NCI-H1417 treated with DMSO at 0.1 percent for 48 hours (cell line): ENCODE results near the gene CNOT6L.
"Not testable (repeated sequence)": the region's sequence is repeated elsewhere in the genome, so short reads cannot be mapped to it uniquely, and the experiment has no call there.

Source experiments
- DNase-seq: peaks from one replicate; lab custom pipeline; 2025; lab: John Stamatoyannopoulos, UW

Gene CNOT6L

DNA sequence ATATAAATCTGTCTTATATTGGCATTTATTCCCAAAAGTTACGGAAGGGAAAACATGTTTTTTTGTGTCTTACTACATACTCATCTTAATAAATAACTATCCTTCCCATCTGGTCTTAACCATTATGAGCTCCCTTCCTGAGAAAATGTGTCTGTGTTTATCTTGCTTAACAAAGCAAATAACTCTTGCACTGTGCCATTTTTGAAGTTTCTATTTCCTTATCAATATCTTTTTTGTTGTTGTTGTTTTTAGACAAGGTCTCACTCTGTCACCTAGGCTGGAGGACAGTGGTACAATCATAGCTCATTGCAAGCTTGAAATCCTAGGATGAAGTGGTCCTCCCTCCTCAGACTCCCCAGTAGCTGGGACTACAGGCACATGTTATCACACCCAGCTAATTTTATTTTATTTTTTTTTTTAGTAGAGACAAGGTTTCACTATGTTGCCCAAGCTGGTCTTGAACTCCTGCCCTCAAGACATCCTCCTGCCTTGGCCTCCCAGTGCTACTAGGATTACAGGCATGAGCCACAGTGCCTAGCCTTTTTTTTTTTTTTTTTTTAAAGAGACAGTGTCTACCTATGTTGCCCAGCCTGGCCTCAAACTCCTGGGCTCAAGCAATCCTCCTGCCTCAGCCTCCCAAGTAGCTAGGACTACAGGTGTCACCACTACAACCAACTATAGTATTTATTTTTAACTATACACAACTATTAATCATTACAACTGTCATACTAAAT, 36.9 kb downstream of the CNOT6L start:
- DNase-seq: no peak

DNA sequence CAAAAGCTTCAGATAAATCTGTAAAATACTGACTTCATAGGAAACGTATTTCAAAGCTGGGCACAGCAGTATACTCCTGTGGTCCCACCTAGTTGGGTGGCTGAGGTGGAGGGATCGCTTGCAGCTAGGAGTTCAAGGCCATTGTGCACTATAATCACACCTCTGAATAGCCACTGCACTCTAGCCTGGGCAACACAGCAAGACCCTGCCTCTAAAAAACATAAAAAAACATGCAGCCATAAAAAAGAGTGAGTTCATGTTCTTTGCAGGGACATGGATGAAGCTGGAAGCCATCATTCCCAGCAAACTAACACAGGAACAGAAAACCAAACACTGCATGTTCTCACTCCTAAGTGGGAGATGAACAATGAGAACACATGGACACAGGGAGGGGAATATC, 38.4 kb downstream of the CNOT6L start:
- DNase-seq: not testable (repeated sequence)

DNA sequence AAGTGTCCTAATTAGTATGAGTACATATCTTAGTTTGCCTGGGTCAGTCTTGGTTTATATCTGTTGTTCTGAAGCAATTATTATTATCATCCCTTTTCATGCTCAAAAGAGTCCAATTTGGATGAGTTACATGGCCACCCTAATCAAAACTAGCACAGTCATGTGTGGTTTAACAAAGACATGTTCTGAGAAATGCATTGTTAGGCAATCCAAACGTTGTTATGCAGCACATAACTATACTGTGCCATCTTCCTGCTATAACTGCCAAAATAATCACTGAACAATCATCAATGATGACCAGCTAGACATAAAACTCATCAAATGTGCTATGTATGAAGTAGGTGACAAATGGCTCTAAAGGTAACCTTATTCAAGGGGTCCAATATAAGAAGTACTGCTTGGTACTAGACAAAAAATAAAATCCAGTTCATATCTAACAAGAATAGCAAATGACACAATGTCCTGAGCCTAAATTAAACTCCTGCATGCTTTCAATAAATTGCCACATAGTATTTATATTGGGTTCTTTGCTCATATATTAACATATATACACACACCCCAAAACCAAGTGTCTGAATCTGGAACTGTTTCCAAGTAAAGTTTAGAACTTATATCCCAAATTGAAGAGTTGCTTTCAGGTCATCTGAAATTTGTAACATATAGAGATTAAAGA, 41.9 kb downstream of the CNOT6L start:
- DNase-seq: no peak

GRCh38 chr4:77776182-77777134, 42.7 kb downstream of the CNOT6L start:
- DNase-seq: no peak

GRCh38 chr4:77773101-77773500, 46.1 kb downstream of the CNOT6L start:
- no peak for DNase-seq

GRCh38 chr4:77771566-77771965, 47.6 kb downstream of the CNOT6L start:
- no peak for DNase-seq

DNA sequence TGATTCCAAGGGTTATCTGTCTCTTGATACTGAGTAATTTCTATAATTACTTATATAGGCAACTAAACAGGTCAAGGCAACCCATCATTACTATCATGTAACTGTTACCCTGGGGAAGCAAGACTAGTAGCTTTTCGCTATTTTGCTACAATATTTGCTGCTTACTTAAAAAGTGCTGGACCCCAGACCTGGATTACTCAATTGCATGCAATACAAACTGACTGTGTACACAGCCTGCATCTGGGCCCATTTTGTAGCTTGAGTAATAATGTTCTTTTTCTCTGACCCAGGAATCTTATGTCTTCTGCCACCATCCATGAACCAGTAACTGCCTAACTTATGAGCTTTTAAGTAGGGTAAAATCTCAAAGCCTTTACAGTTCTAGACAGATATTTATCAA, 53.4 kb downstream of the CNOT6L start:
- DNase-seq: no peak

GRCh38 chr4:77762531-77762930, 56.6 kb downstream of the CNOT6L start:
- no peak for DNase-seq

DNA sequence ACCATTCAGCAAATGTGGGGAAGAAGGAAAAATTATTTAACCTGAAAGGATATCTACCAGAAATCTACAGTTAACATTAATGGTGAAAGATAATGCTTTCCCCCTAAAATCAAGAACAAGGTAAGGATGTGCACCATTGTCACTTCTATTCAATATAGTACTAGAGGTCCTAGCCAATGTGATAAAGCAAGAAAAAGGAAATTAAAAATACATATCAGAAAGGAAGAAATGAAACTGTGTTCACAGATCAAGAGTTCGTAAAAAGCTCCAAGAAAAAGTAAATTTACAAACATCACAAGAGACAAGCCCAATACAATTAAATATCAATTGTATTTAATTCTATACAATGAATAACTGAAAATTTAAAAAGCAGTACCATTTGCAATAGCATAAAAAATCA, 57.6 kb downstream of the CNOT6L start:
- DNase-seq: no peak

- no peak for DNase-seq
Observed at GRCh38 chr4:77758804-77759203, 60.4 kb downstream of the CNOT6L start.

DNA sequence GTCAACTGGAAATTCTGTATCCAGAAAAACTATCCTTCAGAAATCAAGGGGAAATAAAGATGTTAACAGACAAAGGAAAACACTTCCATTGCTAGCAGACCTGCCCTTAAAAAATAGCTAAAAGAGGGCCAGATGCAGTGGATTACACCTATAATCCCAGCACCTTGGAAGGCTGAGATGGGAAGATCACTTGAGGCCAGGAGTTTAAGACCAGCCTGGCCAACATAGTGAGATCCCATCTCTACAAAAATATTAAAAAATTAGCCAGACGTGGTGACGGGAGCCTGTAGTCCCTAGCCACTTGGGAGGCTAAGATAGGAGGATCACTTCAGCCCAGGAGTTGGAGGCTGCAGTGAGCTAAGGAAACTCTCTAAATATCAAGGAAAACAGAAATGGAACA, 67.4 kb downstream of the CNOT6L start:
- DNase-seq: no peak

DNA sequence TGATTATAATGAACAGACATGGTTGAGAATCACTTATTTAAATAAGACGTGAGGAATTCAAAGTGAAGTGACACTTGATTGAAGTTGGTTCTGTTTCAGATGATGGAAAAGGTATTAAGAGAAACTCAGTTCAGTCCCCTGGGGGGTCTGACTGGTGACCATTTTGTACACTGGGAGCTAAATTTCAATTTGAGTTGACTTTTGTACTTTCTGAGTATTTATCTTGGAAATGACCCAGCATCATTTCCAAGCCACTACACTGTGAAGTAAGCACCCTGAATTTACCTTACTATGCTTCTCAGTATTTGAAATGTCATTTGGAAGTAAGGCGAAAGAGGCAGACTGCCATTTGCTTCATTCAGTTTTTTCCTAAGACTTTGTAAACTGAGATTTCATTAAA, 73.4 kb downstream of the CNOT6L start:
- DNase-seq: no peak

DNA sequence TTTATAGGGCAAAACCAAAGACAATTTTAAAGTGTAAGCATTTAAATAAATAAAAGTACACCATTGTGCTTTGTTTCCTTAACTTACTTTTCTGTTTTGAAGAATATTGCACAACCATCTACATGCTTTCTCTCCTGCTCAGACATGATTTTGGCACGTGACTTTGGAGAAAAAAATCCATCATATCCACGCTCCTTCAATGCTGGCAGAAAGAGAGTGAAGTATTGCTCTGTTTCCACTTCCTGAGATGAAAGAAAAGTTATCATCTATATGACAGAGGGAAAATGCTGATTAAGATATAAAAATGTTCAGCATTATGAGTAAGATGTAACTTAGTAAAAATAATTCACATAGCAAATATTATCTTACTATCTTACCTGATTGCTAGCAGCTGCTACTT, 77.1 kb downstream of the CNOT6L start:
- no peak for DNase-seq

- no peak for DNase-seq
Observed at GRCh38 chr4:77740480-77740879, 78.7 kb downstream of the CNOT6L start.

GRCh38 chr4:77734928-77735327, 84.2 kb downstream of the CNOT6L start:
- no peak for DNase-seq

DNA sequence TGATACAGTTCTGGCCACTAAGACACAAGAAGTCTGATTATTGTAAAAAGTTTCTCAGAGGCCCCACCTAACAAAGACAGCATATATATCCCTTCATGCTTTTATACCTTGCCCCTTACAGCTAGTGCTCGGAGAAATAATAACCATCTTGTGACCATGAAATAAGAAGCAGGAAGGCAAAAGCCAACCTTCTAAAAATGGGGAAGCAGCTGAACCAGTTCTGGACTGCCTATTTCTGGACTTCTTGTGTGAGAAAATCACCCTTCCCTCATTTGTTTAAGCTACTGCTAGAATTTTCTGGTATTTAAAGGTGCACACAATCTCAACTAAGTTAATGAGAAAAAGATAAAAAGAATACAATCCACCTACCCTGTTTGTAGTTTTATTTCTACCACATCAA, 87.5 kb downstream of the CNOT6L start:
- no peak for DNase-seq

GRCh38 chr4:77728420-77728819, 90.7 kb downstream of the CNOT6L start:
- no peak for DNase-seq

DNA sequence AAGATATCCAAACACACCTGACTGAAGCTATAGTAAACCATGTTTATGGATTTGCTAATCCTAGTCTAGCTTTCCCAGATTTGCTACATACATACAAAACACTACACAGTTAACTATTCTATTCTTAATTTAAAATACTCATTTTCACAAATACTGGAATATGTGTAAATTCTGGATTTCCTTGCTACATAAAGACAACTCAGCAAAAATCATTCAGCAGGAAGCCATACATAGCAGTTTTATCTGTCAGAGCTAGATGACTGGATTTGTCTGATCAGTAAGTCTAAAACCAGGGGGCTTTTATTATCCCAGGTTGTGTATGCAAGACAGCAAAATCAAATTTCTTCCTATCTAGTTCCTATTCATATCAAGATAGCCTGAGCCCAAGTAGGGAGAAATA, 98.1 kb downstream of the CNOT6L start:
- DNase-seq: no peak

- not testable (repeated sequence) for DNase-seq
Observed at GRCh38 chr4:77718500-77718899, 100.7 kb downstream of the CNOT6L start.

DNA sequence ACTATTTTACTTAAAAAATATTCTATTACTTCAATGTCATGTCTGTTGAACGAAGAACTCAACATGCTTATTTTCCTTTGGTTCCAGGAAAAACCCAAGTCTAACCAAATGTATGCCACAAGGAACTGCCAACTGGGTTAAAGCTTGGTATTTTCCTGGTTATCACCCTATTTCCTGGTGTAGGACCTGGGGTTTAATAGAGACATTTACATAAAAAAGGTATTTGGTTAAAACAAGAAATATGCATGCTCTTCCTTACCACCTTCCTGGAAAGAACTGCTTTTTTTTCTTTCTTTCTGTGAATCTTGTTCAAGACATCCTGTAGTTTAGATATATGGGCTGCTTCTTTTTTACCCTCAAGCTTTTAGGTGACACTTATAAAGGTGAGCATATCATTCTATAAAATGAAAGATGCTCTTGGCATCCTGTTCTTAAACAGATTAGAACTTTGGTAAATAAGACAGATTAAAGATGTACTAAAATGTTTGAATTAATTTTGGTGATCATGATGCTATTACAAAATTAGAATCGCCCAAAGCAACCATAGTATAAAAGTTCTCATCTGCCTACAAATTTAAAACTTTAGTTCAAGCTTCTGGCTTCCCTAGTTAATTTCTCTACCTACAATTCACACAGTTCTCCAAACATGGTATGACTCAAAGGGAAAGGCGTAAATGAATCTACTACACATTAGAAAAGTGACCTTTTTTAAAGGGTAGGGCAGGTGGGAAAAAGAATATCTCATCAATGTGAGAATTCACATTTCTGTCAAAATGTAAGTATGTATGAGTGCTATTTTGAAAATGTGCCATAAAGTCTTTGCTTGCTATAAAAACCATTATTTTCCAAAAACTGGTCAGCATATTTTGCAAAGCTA, 103.5 kb downstream of the CNOT6L start:
- no peak for DNase-seq

- no peak for DNase-seq
Observed at GRCh38 chr4:77714514-77714913, 104.7 kb downstream of the CNOT6L start.

- no peak for DNase-seq
Observed at GRCh38 chr4:77713884-77714283, 105.3 kb downstream of the CNOT6L start.
